ENCODE data around the gene PHKB.

PHKB gene

GRCh38 chr16:47562366-47562765 is 101.2 kb downstream of the PHKB start:
- Mint-ChIP-seq H3K36me3 (ENCODE audit: low read depth) (peaks cover 47% of the 10 kb centered on the region), H3K27ac (no peak overlapping the region), H3K27me3 (ENCODE audit: low read depth) (no peaks in the 10 kb centered on the region), H3K9me3 (peaks cover 23% of the 10 kb centered on the region), H3K4me1 (no peaks in the 10 kb centered on the region), H3K4me3 (no peak overlapping the region)
- TF ChIP-seq CTCF (IDR thresholded peaks at IDR 0.05; ENCODE audit: unreplicated experiment in 3 of 3): no peak

GRCh38 chr16:47565454-47565853 is 104.3 kb downstream of the PHKB start:
- Mint-ChIP-seq H3K27me3 (ENCODE audit: low read depth) (no peaks in the 10 kb centered on the region), H3K27ac (no peak overlapping the region), H3K4me3 (no peak overlapping the region), H3K9me3 (peaks cover 25% of the 10 kb centered on the region), H3K36me3 (ENCODE audit: low read depth) (peaks cover 49% of the 10 kb centered on the region), H3K4me1 (no peaks in the 10 kb centered on the region)
- no peak for TF ChIP-seq CTCF (IDR thresholded peaks at IDR 0.05; ENCODE audit: unreplicated experiment in 3 of 3)

GRCh38 chr16:47567321-47567720 is 106.2 kb downstream of the PHKB start:
- no peak for TF ChIP-seq CTCF (IDR thresholded peaks at IDR 0.05; ENCODE audit: unreplicated experiment in 3 of 3)
- Mint-ChIP-seq H3K4me1 (no peaks in the 10 kb centered on the region), H3K27ac (no peak overlapping the region), H3K4me3 (no peak overlapping the region), H3K36me3 (ENCODE audit: low read depth) (peaks cover 48% of the 10 kb centered on the region), H3K9me3 (peaks cover 22% of the 10 kb centered on the region), H3K27me3 (ENCODE audit: low read depth) (no peaks in the 10 kb centered on the region)

- TF ChIP-seq CTCF (IDR thresholded peaks at IDR 0.05; ENCODE audit: unreplicated experiment in 3 of 3): no peak
- H3K36me3 Mint-ChIP-seq (ENCODE audit: low read depth): peaks cover 42% of the 10 kb centered on the region
- peaks cover 22% of the 10 kb centered on the region for H3K9me3 Mint-ChIP-seq
- H3K4me1 Mint-ChIP-seq: no peaks in the 10 kb centered on the region
- H3K27ac Mint-ChIP-seq: no peak overlapping the region
- H3K4me3 Mint-ChIP-seq: no peak overlapping the region
- H3K27me3 Mint-ChIP-seq (ENCODE audit: low read depth): no peaks in the 10 kb centered on the region
Observed at GRCh38 chr16:47568351-47568750, 107.2 kb downstream of the PHKB start.

- H3K27me3 Mint-ChIP-seq (ENCODE audit: low read depth): no peaks in the 10 kb centered on the region
- H3K4me1 Mint-ChIP-seq: no peaks in the 10 kb centered on the region
- H3K27ac Mint-ChIP-seq: no peak overlapping the region
- H3K4me3 Mint-ChIP-seq: no peak overlapping the region
- peaks cover 11% of the 10 kb centered on the region for H3K9me3 Mint-ChIP-seq
- H3K36me3 Mint-ChIP-seq (ENCODE audit: low read depth): peaks cover 29% of the 10 kb centered on the region
- no peak for TF ChIP-seq CTCF (IDR thresholded peaks at IDR 0.05; ENCODE audit: unreplicated experiment in 3 of 3)
Observed at GRCh38 chr16:47571049-47571448, 109.9 kb downstream of the PHKB start.

- Mint-ChIP-seq H3K27ac (no peak overlapping the region), H3K36me3 (ENCODE audit: low read depth) (peaks cover 26% of the 10 kb centered on the region), H3K4me1 (no peaks in the 10 kb centered on the region), H3K9me3 (peaks cover 8% of the 10 kb centered on the region), H3K27me3 (ENCODE audit: low read depth) (no peaks in the 10 kb centered on the region), H3K4me3 (no peak overlapping the region)
- TF ChIP-seq CTCF (IDR thresholded peaks at IDR 0.05; ENCODE audit: unreplicated experiment in 3 of 3): no peak
Observed at GRCh38 chr16:47571711-47572110, 110.6 kb downstream of the PHKB start.
